AG09309 (cell line): Measurements from ENCODE around the gene UBE2S.
"Not testable (repeated sequence)": the region's sequence is repeated elsewhere in the genome, so short reads cannot be mapped to it uniquely, and the experiment has no call there.

Experiments used
- DNase-seq: peaks from one replicate; pipeline ENCODE4 v3.0.0-alpha.2; 2010; ENCODE audit warnings: low read depth
- H3K4me3 ChIP-seq: 2 replicates; pipeline ENCODE4 v1.5.1; 2011; ENCODE audit warnings: mild to moderate bottlenecking, low read depth, low read length, moderate library complexity; ENCODE audit not compliant: control insufficient read depth
- TF ChIP-seq, protein P1 (sequence below): IDR thresholded peaks from 2 replicates; pipeline ENCODE4 v1.5.1; 2011; ENCODE audit warnings: mild to moderate bottlenecking, low read depth, low read length, inconsistent platforms; ENCODE audit not compliant: insufficient read depth, control insufficient read depth; ENCODE audit errors: missing control alignments

UBE2S gene

GRCh38 chr19:55432241-55432959 is 24.8 kb upstream of the UBE2S start:
- TF ChIP-seq, protein P1, sequence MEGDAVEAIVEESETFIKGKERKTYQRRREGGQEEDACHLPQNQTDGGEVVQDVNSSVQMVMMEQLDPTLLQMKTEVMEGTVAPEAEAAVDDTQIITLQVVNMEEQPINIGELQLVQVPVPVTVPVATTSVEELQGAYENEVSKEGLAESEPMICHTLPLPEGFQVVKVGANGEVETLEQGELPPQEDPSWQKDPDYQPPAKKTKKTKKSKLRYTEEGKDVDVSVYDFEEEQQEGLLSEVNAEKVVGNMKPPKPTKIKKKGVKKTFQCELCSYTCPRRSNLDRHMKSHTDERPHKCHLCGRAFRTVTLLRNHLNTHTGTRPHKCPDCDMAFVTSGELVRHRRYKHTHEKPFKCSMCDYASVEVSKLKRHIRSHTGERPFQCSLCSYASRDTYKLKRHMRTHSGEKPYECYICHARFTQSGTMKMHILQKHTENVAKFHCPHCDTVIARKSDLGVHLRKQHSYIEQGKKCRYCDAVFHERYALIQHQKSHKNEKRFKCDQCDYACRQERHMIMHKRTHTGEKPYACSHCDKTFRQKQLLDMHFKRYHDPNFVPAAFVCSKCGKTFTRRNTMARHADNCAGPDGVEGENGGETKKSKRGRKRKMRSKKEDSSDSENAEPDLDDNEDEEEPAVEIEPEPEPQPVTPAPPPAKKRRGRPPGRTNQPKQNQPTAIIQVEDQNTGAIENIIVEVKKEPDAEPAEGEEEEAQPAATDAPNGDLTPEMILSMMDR: no peak
- no peak overlapping the region for H3K4me3 ChIP-seq
- no peak for DNase-seq

GRCh38 chr19:55431183-55431582 is 23.6 kb upstream of the UBE2S start:
- no peak overlapping the region for H3K4me3 ChIP-seq
- TF ChIP-seq, protein P1: no peak
- no peak for DNase-seq

DNA sequence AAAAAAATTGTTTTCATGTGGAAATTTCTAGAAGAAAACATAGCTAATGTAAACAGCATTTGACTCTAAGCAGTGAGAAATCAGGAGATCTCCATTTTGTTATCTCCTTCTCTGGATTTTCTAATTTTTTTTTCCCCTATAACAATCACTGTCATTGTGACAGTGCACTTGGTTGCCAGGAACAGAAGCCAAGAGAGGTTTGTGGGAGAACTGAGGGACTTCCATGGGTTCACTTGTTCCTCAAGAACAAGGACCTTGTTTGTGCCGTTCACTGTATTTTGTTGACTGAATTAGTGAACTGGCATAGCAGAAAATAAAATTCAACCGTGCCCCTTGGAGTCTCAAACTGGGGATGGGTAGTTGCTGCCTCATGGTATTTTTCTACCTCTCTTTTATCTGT is 18.5 kb upstream of the UBE2S start:
- no peak overlapping the region for H3K4me3 ChIP-seq
- TF ChIP-seq, protein P1: no peak
- no peak for DNase-seq

- no peak for DNase-seq
- TF ChIP-seq, protein P1: no peak
- no peak overlapping the region for H3K4me3 ChIP-seq
These were observed 16.9 kb upstream of the UBE2S start for GRCh38 chr19:55424518-55424917.

GRCh38 chr19:55423225-55424005 is 15.8 kb upstream of the UBE2S start:
- H3K4me3 ChIP-seq: no peak overlapping the region
- TF ChIP-seq, protein P1: no peak
- no peak for DNase-seq

DNA sequence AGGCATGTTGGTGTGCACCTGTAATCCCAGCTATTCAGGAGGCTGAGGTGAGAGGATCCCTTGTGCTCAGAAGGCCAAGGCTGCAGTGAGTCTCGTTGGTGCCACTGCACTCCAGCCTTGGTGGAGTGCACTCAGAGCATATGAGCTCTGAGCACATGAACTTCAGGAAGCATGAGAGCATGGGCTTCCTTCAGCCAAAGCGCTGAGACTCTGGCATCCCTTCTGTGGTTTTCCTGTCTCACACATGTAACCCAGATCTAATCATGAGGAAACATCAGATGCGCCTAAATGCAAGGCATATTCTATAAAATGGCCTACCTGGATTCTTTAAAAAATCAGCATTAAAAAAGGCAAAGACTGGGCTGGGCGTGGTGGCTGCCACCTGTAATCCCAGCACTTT is 13.7 kb upstream of the UBE2S start:
- not testable (repeated sequence) for H3K4me3 ChIP-seq, DNase-seq

DNA sequence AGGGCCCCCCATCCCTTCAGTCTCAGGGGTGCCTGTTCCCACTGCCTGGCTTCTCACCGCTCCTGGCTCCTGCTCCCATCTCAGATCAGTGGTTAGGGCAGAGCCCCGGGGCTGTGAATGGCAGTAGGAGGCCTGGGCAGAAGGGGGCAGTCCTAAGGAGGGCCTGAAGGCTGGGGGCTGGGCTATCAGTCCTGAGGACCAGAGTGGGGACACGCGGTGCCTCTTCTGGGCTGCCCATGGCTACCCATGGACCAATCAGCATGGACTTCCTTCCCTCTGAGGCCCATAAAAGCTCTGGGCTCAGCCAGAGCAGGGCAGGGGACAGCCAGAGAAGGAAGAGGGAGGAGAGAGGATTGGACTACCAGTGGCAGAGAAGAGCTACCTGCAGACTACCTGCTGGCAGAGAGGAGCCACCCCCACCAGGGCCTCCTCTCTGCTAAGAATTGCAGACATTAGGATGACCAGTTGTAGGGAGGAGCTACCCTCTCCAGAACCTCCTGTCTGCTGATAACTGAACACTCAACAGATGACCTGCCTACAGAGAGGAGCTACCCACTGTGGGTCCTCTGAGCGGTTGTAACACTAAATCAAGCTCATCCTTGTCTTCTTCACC is 12.1 kb upstream of the UBE2S start:
- no peak for DNase-seq
- TF ChIP-seq, protein P1: no peak
- no peak overlapping the region for H3K4me3 ChIP-seq
